GM12878 (cell line): ENCODE data around the gene FILIP1L. TPM values are rescaled to one million over a fixed set of nuclear protein-coding genes. Genes with fewer than 3 reads are reported as not detected.

Source experiments
- ATAC-seq: fragments of 200-7000 bp; cut with Tn5 transposase; 3 replicates; pipeline ENCODE4 v1.9.1; 2020; ENCODE audit warnings: mild to moderate bottlenecking, moderate library complexity
- BruUV-seq: library from RNA; stranded (reverse); fragments of 400-500 nt; replicated peaks from 2 replicates; lab custom pipeline; 2021; lab: Mats Ljungman, UMichigan
- CTCF ChIA-PET: fragments of 300-600 bp; sonication (Branson Sonifier 250); formaldehyde crosslinking; extraction: SDS; loops from one replicate; lab custom pipeline; 2021; ENCODE audit warnings: inconsistent platforms; lab: Yijun Ruan, JAX
- POLR2A ChIA-PET: fragments of 350-600 bp; formaldehyde crosslinking; extraction: SDS; loops from one replicate; lab custom pipeline; 2021; ENCODE audit warnings: inconsistent platforms; lab: Charles Lee
- RAD21 ChIA-PET: fragments of 300-600 bp; sonication (Branson Sonifier 250); formaldehyde crosslinking; loops from one replicate; lab custom pipeline; 2023; ENCODE audit warnings: antibody characterized with exemption; ENCODE audit not compliant: unreplicated experiment; lab: Charles Lee
- SMC1A ChIA-PET: fragments of 300-600 bp; sonication (Branson Sonifier 250); formaldehyde crosslinking; loops from one replicate; lab custom pipeline; 2023; ENCODE audit not compliant: unreplicated experiment, uncharacterized antibody; lab: Charles Lee
- DNase-seq: peaks from one replicate; pipeline ENCODE4 v3.0.0-alpha.2; 2011; ENCODE audit warnings: low read depth, low spot score
- FAIRE-seq: peaks from 3 replicates; lab custom pipeline; 2011; peaks lifted over from hg19 to GRCh38; lab: Jason Lieb, UNC
- H2AFZ ChIP-seq: 2 replicates; pipeline ENCODE4 v1.6.0; 2011; ENCODE audit warnings: low read depth, low read length, control low read depth; ENCODE audit not compliant: control insufficient read depth
- H3K27ac ChIP-seq: 2 replicates; pipeline ENCODE4 v1.5.1; 2011; ENCODE audit warnings: control low read depth; ENCODE audit not compliant: control insufficient read depth, insufficient read depth
- H3K27me3 ChIP-seq, 2 experiments: replicated peaks in 1 of 2; 2 replicates each; pipeline versions ENCODE4 v1.6.0 to v1.6.1; 2011; ENCODE audit warnings: low read length in 1 of 2; ENCODE audit not compliant: control insufficient read depth in 2 of 2, insufficient read depth in 2 of 2
- H3K36me3 ChIP-seq, 2 experiments: 2 replicates each; pipeline ENCODE4 v1.5.1; 2011; ENCODE audit warnings: low read length in 1 of 2; ENCODE audit not compliant: control insufficient read depth in 2 of 2, insufficient read depth in 2 of 2
- H3K4me1 ChIP-seq: 2 replicates; pipeline ENCODE4 v1.6.1; 2011; ENCODE audit warnings: mild to moderate bottlenecking, low read length, moderate library complexity, mixed read lengths; ENCODE audit not compliant: control insufficient read depth, insufficient read depth
- H3K4me2 ChIP-seq: 2 replicates; pipeline ENCODE4 v1.6.0; 2011; ENCODE audit warnings: control low read depth; ENCODE audit not compliant: control insufficient read depth, insufficient read depth
- H3K4me3 ChIP-seq: fragments of 200-600 bp; sonication (generic); 2 replicates; pipeline ENCODE4 v1.5.1; 2016
- H3K79me2 ChIP-seq: 2 replicates; pipeline ENCODE4 v1.6.0; 2011; ENCODE audit warnings: low read length; ENCODE audit not compliant: control insufficient read depth, insufficient read depth
- H3K9ac ChIP-seq: 2 replicates; pipeline ENCODE4 v1.8.0; 2011; ENCODE audit warnings: low read length, control low read depth, mixed read lengths; ENCODE audit not compliant: control insufficient read depth, insufficient read depth
- H3K9me3 ChIP-seq: replicated peaks from 3 replicates; pipeline ENCODE4 v1.5.1; 2011; ENCODE audit warnings: mild to moderate bottlenecking, low read length; ENCODE audit not compliant: control insufficient read depth, insufficient read depth
- H4K20me1 ChIP-seq: 2 replicates; pipeline ENCODE4 v1.6.0; 2011; ENCODE audit not compliant: control insufficient read depth, insufficient read depth
- CTCF ChIP-seq, 3 experiments: IDR thresholded peaks in 2 of 3; conservative IDR thresholded peaks in 1 of 3; 2 replicates each; pipeline ENCODE4 v1.5.1; 2011; ENCODE audit warnings: low read depth in 3 of 3, low read length in 3 of 3, mild to moderate bottlenecking in 3 of 3, control low read depth in 2 of 3, moderate library complexity in 2 of 3, inconsistent platforms in 1 of 3, mixed read lengths in 1 of 3; ENCODE audit not compliant: control insufficient read depth in 2 of 3, insufficient read depth in 1 of 3; ENCODE audit errors: extremely low read depth in 1 of 3
- E2F8 ChIP-seq: fragments of 450-650 bp; IDR thresholded peaks from 2 replicates; pipeline ENCODE4 v1.6.1; 2018; ENCODE audit warnings: mild to moderate bottlenecking, low read depth, moderate library complexity; ENCODE audit not compliant: partially characterized antibody
- EED ChIP-seq: sonication (generic); IDR thresholded peaks from 2 replicates; pipeline ENCODE4 v1.6.1; 2016; ENCODE audit warnings: antibody characterized with exemption, low read depth
- EZH2 ChIP-seq: IDR thresholded peaks from 2 replicates; pipeline ENCODE4 v1.6.1; 2012; ENCODE audit warnings: low read depth, mild to moderate bottlenecking, control low read depth, inconsistent platforms, low read length, borderline replicate concordance; ENCODE audit not compliant: control insufficient read depth
- IRF3 ChIP-seq: fragments of 450-650 bp; IDR thresholded peaks from 2 replicates; pipeline ENCODE4 v1.6.1; 2014; ENCODE audit warnings: mild to moderate bottlenecking
- IRF5 ChIP-seq: fragments of 450-650 bp; IDR thresholded peaks from 2 replicates; pipeline ENCODE4 v1.6.1; 2017; ENCODE audit warnings: borderline replicate concordance
- JUNB ChIP-seq: IDR thresholded peaks from 2 replicates; pipeline ENCODE4 v1.6.1; 2016; ENCODE audit warnings: antibody characterized with exemption, mild to moderate bottlenecking
- SREBF2 ChIP-seq: IDR thresholded peaks from 2 replicates; pipeline ENCODE4 v1.6.1; 2012; ENCODE audit warnings: mild to moderate bottlenecking, low read length
- SUPT20H ChIP-seq: IDR thresholded peaks from 2 replicates; pipeline ENCODE4 v1.6.1; 2011; ENCODE audit warnings: low read depth, mild to moderate bottlenecking, low read length, moderate library complexity, borderline replicate concordance; ENCODE audit not compliant: control insufficient read depth
- YBX1 ChIP-seq: fragments of 450-650 bp; IDR thresholded peaks from 2 replicates; pipeline ENCODE4 v1.6.1; 2016; ENCODE audit warnings: antibody characterized with exemption
- ZZZ3 ChIP-seq: IDR thresholded peaks from 2 replicates; pipeline ENCODE4 v1.6.1; 2011; ENCODE audit warnings: low read depth; ENCODE audit not compliant: control insufficient read depth, insufficient read length
- WGBS: methylation state at CpG from one replicate; pipeline ENCODE4 v1.1.6; 2016; ENCODE audit warnings: low lambda C conversion rate; ENCODE audit not compliant: insufficient replicate concordance, insufficient coverage; ENCODE audit errors: missing lambda C conversion rate; 5-methylcytosine and 5-hydroxymethylcytosine counted together
- in situ Hi-C: fragments of 300-500 bp; cut with MboI; formaldehyde crosslinking; loops from 9 replicates; pipeline ENCODE4 v1.14.3; 2018; ENCODE audit warnings: mixed read lengths
- intact Hi-C: fragments of 100-400 bp; cut with micrococcal nuclease; formaldehyde crosslinking; loops from one replicate; pipeline ENCODE4 v1.14.2; 2022; ENCODE audit not compliant: unreplicated experiment
- polyA plus RNA-seq, 11 experiments: library from polyadenylated mRNA; depleted of rRNA in 4 of 11; unstranded in 6 of 11; stranded (reverse) in 5 of 11; fragments of >200 nt; fragmentation: Nextera tagmentation in 4 of 11; fragmentation: Illumina TruSeq in 1 of 11; extraction: Ambion mirVana in 4 of 11; extraction: Trizol in 1 of 11; gene quantifications; 1 replicate in 1 of 11; 2 replicates in 10 of 11; pipeline versions ENCODE4 v1.2.1 to v1.2.3, GENCODE V29; 2011 to 2016; ENCODE audit warnings: inconsistent platforms in 2 of 11, missing spikeins in 2 of 11, low read depth in 1 of 11
- total RNA-seq, 4 experiments: library from RNA; depleted of rRNA in 3 of 4; stranded (reverse); fragments of >200 nt in 3 of 4; fragmentation: Illumina TruSeq in 1 of 4; extraction: Trizol in 1 of 4; gene quantifications; 2 replicates each; pipeline versions ENCODE4 v1.2.1 to v1.2.3, GENCODE V29; 2013 to 2021

Gene FILIP1L
- total and polyA plus RNA-seq, 10 of the 15 experiments (the other 5 are each of a cell fraction or from before 2014, with no cell fraction given) = 0.24 to 6.1 (median 3.5) TPM

GRCh38 chr3:99984668-99985067, 129.6 kb downstream of the FILIP1L start:
- H3K9me3 ChIP-seq = no peaks in the 10 kb centered on the region
- no peaks in the 10 kb centered on the region for H3K36me3 ChIP-seq
- H3K27ac ChIP-seq = no peak overlapping the region
- H3K79me2 ChIP-seq = no peaks in the 10 kb centered on the region
- H3K4me1 ChIP-seq = no peaks in the 10 kb centered on the region
- no peak for ATAC-seq
- H3K4me2 ChIP-seq = no peak overlapping the region
- SMC1A ChIA-PET = interaction anchor here (0.6 to 0.7 kb wide), 2 partner anchors 39 to 42 kb away, joined by 3 read pairs; no protein-coding TSS in a partner anchor
- H2AFZ ChIP-seq = no peak overlapping the region
- no peak for TF ChIP-seq EED
- TF ChIP-seq SREBF2 = no peak
- no peak for TF ChIP-seq YBX1
- TF ChIP-seq E2F8 = no peak
- no peak for TF ChIP-seq ZZZ3
- TF ChIP-seq CTCF (IDR thresholded peaks at IDR 0.05 in 2 of 3, conservative IDR thresholded peaks at IDR 0.05 in 1 of 3; ENCODE audit: control insufficient read depth in 2 of 3, extremely low read depth in 1 of 3, insufficient read depth in 1 of 3, low read depth in 3 of 3, low read length in 3 of 3) = no peak
- TF ChIP-seq IRF5 = no peak
- no peak for TF ChIP-seq SUPT20H
- no peak for TF ChIP-seq IRF3
- TF ChIP-seq EZH2 = no peak
- TF ChIP-seq JUNB = no peak
- TF ChIP-seq, all 136 proteins: peak for 0
- POLR2A ChIA-PET = interaction anchor here (0.6 kb wide), 1 partner anchor 15 kb away, joined by 3 read pairs; no protein-coding TSS in a partner anchor
- RAD21 ChIA-PET = no interaction called here
- DNase-seq = no peak
- intact Hi-C loops (no loop called here), in situ Hi-C loops (no loop called here)
- CTCF ChIA-PET = no interaction called here
- Histone ChIP-seq H3K27me3 (no peaks in the 10 kb centered on the region), H4K20me1 (no peaks in the 10 kb centered on the region), H3K4me3 (no peak overlapping the region), H3K9ac (no peak overlapping the region)
- BruUV-seq = no TSS peak
- no peak for FAIRE-seq
- 94% methylated on average over 2 of the region's 2 CpGs for WGBS
